GM10847 (cell line): Measurements from ENCODE around the gene WDR87.
A peak's percentile ranks its signal among the peaks of the same experiment; 100 is the strongest.

Experiments
- POLR2A ChIP-seq: IDR thresholded peaks from 2 replicates; pipeline ENCODE4 v1.6.1; 2011; ENCODE audit not compliant: insufficient read length; ENCODE audit errors: extremely low read depth

WDR87 gene

GRCh38 chr19:37907735-37908455 is 1.5 kb upstream of the WDR87 start:
- TF ChIP-seq POLR2A: no peak

GRCh38 chr19:37906869-37907734 is 708 bp upstream of the WDR87 start, which contains the start of gene SIPA1L3:
Gene SIPA1L3, plus strand, starts transcription at chr19:37907208. Its CDS starts 174,358 bp downstream, at chr19:38081566.
- TF ChIP-seq POLR2A: peak; percentile 68

GRCh38 chr19:37903096-37903495 is 3.3 kb downstream of the WDR87 start:
- no peak for TF ChIP-seq POLR2A

- TF ChIP-seq POLR2A: no peak
Observed at GRCh38 chr19:37902668-37903067, 3.7 kb downstream of the WDR87 start.

- no peak for TF ChIP-seq POLR2A
Observed at GRCh38 chr19:37899966-37900365, 6.4 kb downstream of the WDR87 start.

- no peak for TF ChIP-seq POLR2A
Observed at GRCh38 chr19:37899453-37899852, 6.9 kb downstream of the WDR87 start.

- no peak for TF ChIP-seq POLR2A
Observed at GRCh38 chr19:37896180-37896579, 10.2 kb downstream of the WDR87 start.

GRCh38 chr19:37893845-37894575 is 12.4 kb downstream of the WDR87 start:
- no peak for TF ChIP-seq POLR2A

- TF ChIP-seq POLR2A: no peak
Observed at GRCh38 chr19:37886571-37886970, 19.8 kb downstream of the WDR87 start.

GRCh38 chr19:37885392-37885791 is 21.0 kb downstream of the WDR87 start:
- no peak for TF ChIP-seq POLR2A

- no peak for TF ChIP-seq POLR2A
Observed at GRCh38 chr19:37877147-37877546, 29.2 kb downstream of the WDR87 start.

GRCh38 chr19:37876032-37876431 is 30.4 kb downstream of the WDR87 start:
- no peak for TF ChIP-seq POLR2A

- no peak for TF ChIP-seq POLR2A
Observed at GRCh38 chr19:37874784-37875183, 31.6 kb downstream of the WDR87 start.

GRCh38 chr19:37872383-37872782 is 34.0 kb downstream of the WDR87 start:
- TF ChIP-seq POLR2A: no peak

- no peak for TF ChIP-seq POLR2A
Observed at GRCh38 chr19:37869766-37870340, 36.5 kb downstream of the WDR87 start.
